Panc1 (cell line): ENCODE data around the gene B4GALT6. TPM values are rescaled to one million over a fixed set of nuclear protein-coding genes. Genes with fewer than 3 reads are reported as not detected.

ENCODE experiments used
- ATAC-seq: fragments of 200-7000 bp; cut with Tn5 transposase; 2 replicates; pipeline ENCODE4 v1.9.1; 2020; ENCODE audit warnings: mild to moderate bottlenecking, moderate library complexity
- BruUV-seq: library from RNA; stranded (reverse); fragments of 400-500 nt; replicated peaks from 2 replicates; lab custom pipeline; 2021; lab: Mats Ljungman, UMichigan
- CTCF ChIA-PET: fragments of 300-600 bp; sonication (Branson Sonifier 250); formaldehyde crosslinking; loops from one replicate; lab custom pipeline; 2022; ENCODE audit warnings: antibody characterized with exemption; lab: Charles Lee
- POLR2A ChIA-PET: fragments of 300-600 bp; sonication (Branson Sonifier 250); formaldehyde crosslinking; loops from one replicate; lab custom pipeline; 2022; ENCODE audit warnings: antibody characterized with exemption; lab: Charles Lee
- DNase-seq: peaks from one replicate; pipeline ENCODE4 v3.0.0-alpha.2; 2010; ENCODE audit warnings: low read depth, low spot score
- H3K27ac ChIP-seq: 2 replicates; pipeline ENCODE4 v1.5.1; 2011; ENCODE audit warnings: mild to moderate bottlenecking, low read length, inconsistent platforms
- H3K27me3 ChIP-seq: fragments of 200-500 bp; sonication (Bioruptor generic); 2 replicates; pipeline ENCODE4 v1.6.0; 2014; ENCODE audit warnings: low read length, inconsistent platforms; ENCODE audit not compliant: control insufficient read depth, insufficient read depth
- H3K36me3 ChIP-seq: fragments of 200-500 bp; sonication (Bioruptor generic); 2 replicates; pipeline ENCODE4 v1.5.1; 2014; ENCODE audit warnings: inconsistent platforms, mild to moderate bottlenecking, low read length, moderate library complexity; ENCODE audit not compliant: control insufficient read depth, insufficient read depth
- H3K4me1 ChIP-seq: 2 replicates; pipeline ENCODE4 v1.5.1; 2011; ENCODE audit warnings: inconsistent platforms, mild to moderate bottlenecking, low read length, moderate library complexity; ENCODE audit not compliant: control insufficient read depth, insufficient read depth
- H3K4me3 ChIP-seq, 2 experiments: 2 replicates each; pipeline ENCODE4 v1.5.1; 2011 to 2012; ENCODE audit warnings: low read depth in 2 of 2, low read length in 2 of 2, mild to moderate bottlenecking in 2 of 2, inconsistent platforms in 1 of 2, moderate library complexity in 1 of 2
- H3K9me3 ChIP-seq: fragments of 200-500 bp; sonication (Bioruptor generic); 2 replicates; pipeline ENCODE4 v1.5.1; 2014; ENCODE audit warnings: low read depth, mild to moderate bottlenecking, inconsistent platforms, low read length, moderate library complexity; ENCODE audit not compliant: control insufficient read depth, insufficient read depth
- CTCF ChIP-seq: fragments of 450-650 bp; IDR thresholded peaks from 2 replicates; pipeline ENCODE4 v1.5.1; 2017; ENCODE audit warnings: mild to moderate bottlenecking
- POLR2AphosphoS5 ChIP-seq: IDR thresholded peaks from 2 replicates; pipeline ENCODE4 v1.6.1; 2012; ENCODE audit warnings: mild to moderate bottlenecking, low read depth, low read length, moderate library complexity
- SIN3A ChIP-seq: IDR thresholded peaks from 2 replicates; pipeline ENCODE4 v1.6.1; 2012; ENCODE audit warnings: low read depth, mild to moderate bottlenecking, low read length, moderate library complexity, borderline replicate concordance; ENCODE audit not compliant: insufficient read depth
- TCF7L2 ChIP-seq: IDR thresholded peaks from 2 replicates; pipeline ENCODE4 v1.6.1; 2011; ENCODE audit warnings: mild to moderate bottlenecking, low read depth, low read length, inconsistent platforms
- in situ Hi-C: cut with HindIII; loops from 2 replicates; pipeline ENCODE4 v1.10.0; 2016; ENCODE audit warnings: low sequenced_read_pairs, low pct_unique_long_range_greater_than_20kb
- intact Hi-C: fragments of 100-400 bp; cut with micrococcal nuclease; formaldehyde crosslinking; loops from one replicate; pipeline ENCODE4 v1.10.0; 2022; ENCODE audit not compliant: unreplicated experiment
- total RNA-seq: library from RNA; stranded (reverse); gene quantifications from one replicate; pipeline ENCODE4 v1.2.1, GENCODE V29; 2021; ENCODE audit not compliant: unreplicated experiment
- TF ChIP-seq, protein P1 (sequence below), 2 experiments: IDR thresholded peaks; 2 replicates each; pipeline ENCODE4 v1.6.1; 2011 to 2012; ENCODE audit warnings: low read depth in 2 of 2, control low read depth in 1 of 2, low read length in 1 of 2, mild to moderate bottlenecking in 1 of 2, moderate library complexity in 1 of 2; ENCODE audit not compliant: insufficient read depth in 1 of 2

Gene B4GALT6
- total RNA-seq, 1 experiment from 2014 or later, result 36.3 TPM

GRCh38 chr18:31606265-31606664, 78.1 kb downstream of the B4GALT6 start:
- Histone ChIP-seq H3K4me1 (no peaks in the 10 kb centered on the region), H3K27ac (no peak overlapping the region), H3K27me3 (no peaks in the 10 kb centered on the region), H3K4me3 (no peak overlapping the region), H3K36me3 (no peaks in the 10 kb centered on the region), H3K9me3 (no peaks in the 10 kb centered on the region)
- ChIA-PET POLR2A (no interaction called here), CTCF (no interaction called here)
- in situ Hi-C loops (no loop called here), intact Hi-C loops (no loop called here)
- BruUV-seq, result no TSS peak
- TF ChIP-seq POLR2AphosphoS5, result no peak
- TF ChIP-seq, protein P1, sequence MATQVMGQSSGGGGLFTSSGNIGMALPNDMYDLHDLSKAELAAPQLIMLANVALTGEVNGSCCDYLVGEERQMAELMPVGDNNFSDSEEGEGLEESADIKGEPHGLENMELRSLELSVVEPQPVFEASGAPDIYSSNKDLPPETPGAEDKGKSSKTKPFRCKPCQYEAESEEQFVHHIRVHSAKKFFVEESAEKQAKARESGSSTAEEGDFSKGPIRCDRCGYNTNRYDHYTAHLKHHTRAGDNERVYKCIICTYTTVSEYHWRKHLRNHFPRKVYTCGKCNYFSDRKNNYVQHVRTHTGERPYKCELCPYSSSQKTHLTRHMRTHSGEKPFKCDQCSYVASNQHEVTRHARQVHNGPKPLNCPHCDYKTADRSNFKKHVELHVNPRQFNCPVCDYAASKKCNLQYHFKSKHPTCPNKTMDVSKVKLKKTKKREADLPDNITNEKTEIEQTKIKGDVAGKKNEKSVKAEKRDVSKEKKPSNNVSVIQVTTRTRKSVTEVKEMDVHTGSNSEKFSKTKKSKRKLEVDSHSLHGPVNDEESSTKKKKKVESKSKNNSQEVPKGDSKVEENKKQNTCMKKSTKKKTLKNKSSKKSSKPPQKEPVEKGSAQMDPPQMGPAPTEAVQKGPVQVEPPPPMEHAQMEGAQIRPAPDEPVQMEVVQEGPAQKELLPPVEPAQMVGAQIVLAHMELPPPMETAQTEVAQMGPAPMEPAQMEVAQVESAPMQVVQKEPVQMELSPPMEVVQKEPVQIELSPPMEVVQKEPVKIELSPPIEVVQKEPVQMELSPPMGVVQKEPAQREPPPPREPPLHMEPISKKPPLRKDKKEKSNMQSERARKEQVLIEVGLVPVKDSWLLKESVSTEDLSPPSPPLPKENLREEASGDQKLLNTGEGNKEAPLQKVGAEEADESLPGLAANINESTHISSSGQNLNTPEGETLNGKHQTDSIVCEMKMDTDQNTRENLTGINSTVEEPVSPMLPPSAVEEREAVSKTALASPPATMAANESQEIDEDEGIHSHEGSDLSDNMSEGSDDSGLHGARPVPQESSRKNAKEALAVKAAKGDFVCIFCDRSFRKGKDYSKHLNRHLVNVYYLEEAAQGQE (IDR thresholded peaks at IDR 0.05; ENCODE audit: insufficient read depth in 1 of 2, low read depth in 2 of 2, low read length in 1 of 2), result no peak
- no peak for TF ChIP-seq SIN3A
- no peak for TF ChIP-seq CTCF
- no peak for TF ChIP-seq TCF7L2
- no peak for ATAC-seq
- DNase-seq, result no peak

- DNase-seq (no peak), ATAC-seq (no peak)
- Histone ChIP-seq H3K4me1 (no peaks in the 10 kb centered on the region), H3K27ac (no peak overlapping the region), H3K9me3 (no peaks in the 10 kb centered on the region), H3K27me3 (no peaks in the 10 kb centered on the region), H3K4me3 (no peak overlapping the region), H3K36me3 (no peaks in the 10 kb centered on the region)
- no TSS peak for BruUV-seq
- intact Hi-C loops (no loop called here), in situ Hi-C loops (no loop called here)
- ChIA-PET CTCF (no interaction called here), POLR2A (no interaction called here)
- TF ChIP-seq CTCF (no peak), TCF7L2 (no peak), POLR2AphosphoS5 (no peak), SIN3A (no peak)
- TF ChIP-seq, protein P1 (IDR thresholded peaks at IDR 0.05; ENCODE audit: insufficient read depth in 1 of 2, low read depth in 2 of 2, low read length in 1 of 2), result no peak
These were observed 81.1 kb downstream of the B4GALT6 start for GRCh38 chr18:31603315-31603714.
